Uterus (tissue), 2 donors: ENCODE measurements around the gene JAZF1.

Source experiments
- CTCF ChIP-seq, 4 experiments: fragments of 200-600 bp in 2 of 4; fragments of 450-650 bp in 2 of 4; sonication (generic) in 2 of 4; IDR thresholded peaks; one replicate each; pipeline ENCODE4 v1.5.1; 2016 to 2019; ENCODE audit warnings: antibody characterized with exemption in 4 of 4, mild to moderate bottlenecking in 2 of 4, moderate library complexity in 1 of 4
- POLR2A ChIP-seq, 2 donors: fragments of 450-650 bp; IDR thresholded peaks; one replicate each; pipeline ENCODE4 v1.6.1; 2016; ENCODE audit warnings: antibody characterized with exemption in 2 of 2, mild to moderate bottlenecking in 1 of 2, moderate library complexity in 1 of 2

- TF ChIP-seq POLR2A (IDR thresholded peaks at IDR 0.05) (no peak), CTCF (IDR thresholded peaks at IDR 0.05) (no peak)
These were observed 20.0 kb downstream of the JAZF1 start for GRCh38 chr7:28160551-28160991.
